NCI-H187 (cell line): ENCODE results near the gene ATXN10.

Experiments used
- DNase-seq, 2 experiments: peaks; one replicate each; lab custom pipeline; 2025; lab: John Stamatoyannopoulos, UW

Gene ATXN10

GRCh38 chr22:45758603-45759002 is 87.0 kb downstream of the ATXN10 start:
- DNase-seq, result no peak

DNA sequence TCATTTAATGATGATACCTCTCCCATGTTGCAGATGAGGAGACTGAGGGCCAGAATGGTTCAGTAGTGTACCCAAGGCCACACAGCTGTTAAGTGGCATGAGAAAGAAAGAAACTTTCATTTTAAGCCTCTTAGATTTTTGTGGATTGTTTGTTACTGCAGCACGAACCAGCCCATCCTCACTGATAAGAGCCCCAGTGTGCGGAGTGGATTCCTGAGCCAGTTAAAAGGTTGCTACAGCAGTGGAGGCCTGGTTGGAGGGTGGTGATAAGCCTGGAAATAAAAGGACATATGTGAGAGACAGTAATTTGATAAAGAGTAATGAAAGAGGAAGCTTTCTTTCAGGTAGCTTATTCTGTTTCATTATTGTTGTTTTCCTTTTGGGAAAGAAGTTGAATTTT is 89.0 kb downstream of the ATXN10 start:
- DNase-seq, result no peak

DNA sequence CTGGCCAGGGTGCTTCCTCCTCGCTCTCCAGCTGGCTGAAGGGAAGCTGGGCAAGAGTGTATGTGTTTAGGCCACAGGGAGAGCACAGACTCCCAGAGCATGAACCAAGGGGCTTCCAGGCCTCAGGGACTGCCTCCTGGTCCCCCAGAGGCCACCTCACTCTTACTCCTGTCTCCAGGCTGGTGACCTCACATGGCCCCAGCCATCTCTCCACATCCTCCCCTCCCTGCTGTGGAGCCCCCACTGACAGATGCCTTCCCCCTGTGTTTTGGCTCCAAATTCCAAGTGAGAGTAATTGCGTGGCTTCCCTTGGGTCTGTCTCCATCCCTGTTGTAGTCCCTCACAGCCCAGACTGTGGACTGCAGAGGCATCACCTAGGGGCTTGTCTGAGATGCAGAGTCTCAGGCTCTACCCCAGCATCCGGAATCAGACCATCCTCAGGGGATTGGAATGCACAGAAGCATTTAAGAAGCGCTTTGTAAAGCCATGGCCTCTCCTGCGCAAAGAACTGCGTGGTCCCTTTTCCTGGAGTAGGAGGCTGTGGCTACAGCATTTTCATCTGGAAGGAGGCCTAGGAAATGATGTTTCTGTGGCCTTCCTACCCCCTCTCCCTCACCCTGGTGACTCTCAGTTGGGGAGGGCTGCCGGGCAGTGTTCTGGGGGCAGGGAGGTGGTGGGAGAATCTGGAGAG is 91.1 kb downstream of the ATXN10 start:
- no peak for DNase-seq

DNA sequence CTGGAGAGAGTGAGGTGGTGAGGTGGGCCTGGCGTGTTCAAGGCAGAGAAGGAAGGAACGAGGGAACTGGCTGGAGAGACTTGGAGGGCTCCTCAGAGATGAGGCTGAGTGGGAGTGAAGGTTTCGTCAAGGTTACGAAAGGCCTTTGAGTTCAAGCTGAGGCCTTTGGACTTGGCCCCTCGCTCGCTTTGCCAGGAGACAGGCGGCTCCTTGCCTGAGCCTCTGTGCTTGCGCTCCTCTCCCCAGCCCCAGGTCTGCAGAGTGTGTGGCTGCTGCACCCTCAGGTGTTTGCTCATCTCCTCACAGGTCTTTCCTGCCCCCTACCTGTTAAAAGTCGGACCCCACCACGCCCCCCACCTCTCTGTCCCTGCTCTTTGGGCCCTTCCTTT is 91.6 kb downstream of the ATXN10 start:
- no peak for DNase-seq

DNA sequence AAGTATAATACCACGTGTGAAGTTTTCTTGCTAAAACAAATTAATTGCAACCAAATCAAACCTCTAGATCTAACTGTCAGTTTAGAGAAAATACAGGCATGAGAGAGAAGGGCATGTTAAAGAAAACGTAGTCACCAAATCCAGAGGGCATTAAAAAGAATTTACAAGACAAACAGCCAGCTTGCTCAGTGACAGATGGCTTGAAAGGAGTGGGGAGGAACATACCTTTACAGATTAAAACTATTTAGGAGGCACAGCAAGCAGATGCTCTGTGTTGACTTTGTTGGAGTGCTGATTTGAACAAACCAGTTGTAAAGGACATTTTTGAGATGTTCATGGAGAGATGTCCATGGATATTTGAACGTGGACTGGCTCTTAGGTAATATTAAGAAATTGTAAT is 96.9 kb downstream of the ATXN10 start:
- no peak for DNase-seq

- no peak for DNase-seq
Measured at GRCh38 chr22:45769569-45770210, 98.1 kb downstream of the ATXN10 start.

- no peak for DNase-seq
Measured at GRCh38 chr22:45770506-45770905, 98.9 kb downstream of the ATXN10 start.

GRCh38 chr22:45771057-45771456 is 99.4 kb downstream of the ATXN10 start:
- DNase-seq, result no peak

GRCh38 chr22:45771711-45772110 is 100.1 kb downstream of the ATXN10 start:
- no peak for DNase-seq

DNA sequence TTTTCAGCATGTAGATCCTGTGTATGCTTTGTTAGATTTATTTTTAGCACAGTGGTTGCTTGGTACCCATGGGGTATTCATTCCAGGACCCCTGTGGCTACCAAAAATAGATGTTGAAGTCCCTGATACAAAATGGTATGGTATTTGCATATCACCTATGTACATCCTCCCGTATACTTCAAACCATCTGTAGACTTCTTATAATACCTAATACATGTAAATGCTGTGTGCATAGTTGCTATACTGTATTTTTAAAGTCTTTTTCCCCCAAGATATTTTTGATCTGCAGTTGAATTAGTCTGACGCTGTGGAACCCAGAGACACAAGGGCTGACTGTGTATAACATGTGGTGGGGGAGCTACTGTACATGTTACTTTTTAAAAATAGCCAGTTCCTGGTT is 101.1 kb downstream of the ATXN10 start:
- DNase-seq, result no peak

DNA sequence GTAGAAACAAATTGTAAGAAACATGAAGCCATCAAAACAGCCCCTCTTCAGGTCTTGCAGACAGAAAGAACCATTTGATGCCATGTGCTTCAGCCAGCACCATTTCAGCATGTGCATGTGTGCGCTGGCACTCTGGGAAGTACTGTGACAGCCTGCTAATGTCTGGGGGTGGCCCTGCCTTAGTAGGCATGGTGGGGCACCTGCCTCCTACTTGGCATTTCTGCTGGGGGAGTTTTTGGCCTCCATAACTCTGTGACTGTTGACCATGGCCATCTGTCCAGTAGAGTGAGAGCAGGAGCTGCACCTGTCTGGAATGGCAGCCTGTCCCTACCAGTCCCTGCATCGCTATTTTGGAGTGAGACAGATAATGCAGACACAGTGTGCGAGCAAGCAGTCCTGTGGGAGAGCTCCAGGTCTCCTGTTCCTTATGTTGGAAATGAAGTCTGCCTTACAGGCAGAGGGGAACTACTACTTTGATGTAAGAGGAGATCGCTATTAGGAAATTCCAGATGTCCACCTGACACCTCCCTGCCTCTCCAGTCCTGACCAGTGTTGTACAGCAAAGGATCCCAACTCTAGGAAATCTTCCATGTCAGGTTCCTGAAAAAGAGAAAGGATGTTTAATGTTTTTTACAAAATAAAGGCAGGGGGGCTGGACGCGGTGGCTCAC is 102.5 kb downstream of the ATXN10 start:
- no peak for DNase-seq

DNA sequence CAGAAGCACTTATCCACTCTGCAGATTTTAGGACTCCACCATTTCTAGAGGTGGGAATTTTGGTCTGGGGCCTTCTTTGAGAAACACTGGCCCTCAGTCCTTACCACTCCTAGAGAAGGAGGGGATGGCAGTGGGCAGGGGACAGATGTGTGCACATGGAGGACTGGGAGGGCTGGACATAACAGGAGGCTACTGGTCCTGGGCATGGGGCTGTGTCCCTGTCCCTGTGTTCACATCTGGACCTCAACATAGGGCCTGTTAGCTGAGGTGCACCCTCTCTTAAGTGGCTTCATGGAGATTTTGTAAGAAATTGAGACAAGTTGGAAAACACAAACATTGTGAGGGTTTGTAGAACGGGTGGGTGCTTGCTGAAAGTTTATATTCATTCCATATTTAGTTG is 103.4 kb downstream of the ATXN10 start:
- no peak for DNase-seq

DNA sequence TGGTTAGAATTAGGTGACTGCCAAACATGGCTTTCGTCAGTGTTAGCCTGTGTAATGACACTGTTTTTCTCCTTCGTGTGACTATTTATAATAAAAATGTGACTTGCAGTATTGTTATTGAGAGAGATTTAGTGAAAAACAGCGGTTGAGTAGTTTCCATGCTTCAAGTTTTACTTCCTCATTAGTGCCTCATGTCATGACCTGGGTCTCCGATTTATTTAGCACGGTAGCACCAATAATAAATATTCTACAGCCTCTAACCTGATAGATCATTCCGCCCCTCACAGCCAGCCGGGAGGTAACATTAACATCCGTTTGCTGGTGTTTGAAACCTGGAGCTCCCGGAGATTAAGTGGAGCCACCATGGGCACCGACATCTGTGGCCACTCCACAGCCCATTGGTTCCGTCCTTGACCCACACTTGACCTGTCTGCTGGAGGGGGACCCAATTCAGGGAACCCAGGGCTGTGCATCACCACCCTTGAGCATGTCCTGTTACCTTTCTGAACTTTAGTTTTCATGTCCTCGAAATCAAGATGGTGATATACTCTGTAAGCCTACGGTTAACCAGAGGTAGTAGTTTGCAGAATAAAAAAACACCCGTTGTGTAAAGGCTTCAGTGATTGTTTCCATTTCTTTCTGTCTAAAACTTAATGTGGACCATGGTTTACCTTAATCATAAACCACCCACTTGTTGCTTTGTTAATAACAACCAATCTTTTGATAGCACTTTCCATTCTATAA is 104.1 kb downstream of the ATXN10 start:
- DNase-seq, result no peak

DNA sequence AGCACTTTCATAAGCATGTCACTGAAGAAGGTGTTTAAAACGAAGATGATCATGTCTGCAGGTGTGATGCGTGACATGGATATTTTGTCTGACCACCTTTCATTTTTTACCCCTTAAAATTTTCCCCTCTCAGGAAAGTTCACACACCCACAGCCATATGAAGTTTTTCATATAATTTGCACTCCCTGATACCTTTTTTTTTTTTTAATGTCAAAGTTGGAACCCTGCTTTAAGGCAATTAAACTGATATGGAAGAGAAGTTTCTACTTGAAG is 104.6 kb downstream of the ATXN10 start:
- no peak for DNase-seq

GRCh38 chr22:45777046-45777851 is 105.6 kb downstream of the ATXN10 start:
- no peak for DNase-seq

DNA sequence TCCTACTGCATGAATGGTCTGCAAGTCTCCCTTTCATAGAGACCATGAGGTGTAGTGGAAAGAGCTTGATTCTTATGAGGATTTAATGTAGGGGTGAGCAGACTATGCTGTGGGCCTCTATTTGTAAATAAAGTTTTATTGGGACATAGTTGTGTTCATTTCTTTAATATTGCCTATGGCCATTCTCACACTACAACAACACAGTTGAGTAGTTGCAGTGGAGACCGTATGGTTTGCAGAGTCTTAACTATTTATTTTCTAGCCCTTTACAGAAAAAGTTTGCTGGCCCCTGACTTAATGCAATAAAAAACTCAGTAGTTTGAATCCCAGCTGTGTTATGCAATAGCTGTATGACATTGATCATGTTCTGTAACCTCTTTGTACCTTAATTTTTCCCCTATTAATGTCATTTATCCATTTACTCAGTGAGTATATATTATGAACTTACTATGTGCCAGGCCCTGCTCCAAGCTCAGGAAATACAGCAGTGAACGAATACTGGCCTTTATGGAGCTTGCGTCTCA is 106.3 kb downstream of the ATXN10 start:
- no peak for DNase-seq

DNA sequence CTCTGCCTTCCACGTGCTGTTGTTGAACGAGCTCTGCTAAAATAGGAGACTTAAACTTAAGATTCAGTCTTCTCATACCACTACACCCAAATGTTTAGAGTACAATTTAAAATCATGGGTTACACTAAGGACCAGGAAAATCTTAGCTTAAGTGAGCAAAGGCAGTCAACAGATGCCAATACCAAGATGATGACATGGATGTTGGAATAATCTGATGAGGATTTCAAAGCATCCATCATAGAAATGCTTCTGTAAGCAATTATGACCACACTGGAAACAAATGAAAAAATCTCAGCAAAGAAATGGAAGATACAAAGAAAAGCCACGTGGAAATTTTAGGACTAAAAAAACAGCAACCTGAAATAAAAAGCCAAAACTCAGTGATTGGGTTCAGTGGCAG is 109.8 kb downstream of the ATXN10 start:
- no peak for DNase-seq

DNA sequence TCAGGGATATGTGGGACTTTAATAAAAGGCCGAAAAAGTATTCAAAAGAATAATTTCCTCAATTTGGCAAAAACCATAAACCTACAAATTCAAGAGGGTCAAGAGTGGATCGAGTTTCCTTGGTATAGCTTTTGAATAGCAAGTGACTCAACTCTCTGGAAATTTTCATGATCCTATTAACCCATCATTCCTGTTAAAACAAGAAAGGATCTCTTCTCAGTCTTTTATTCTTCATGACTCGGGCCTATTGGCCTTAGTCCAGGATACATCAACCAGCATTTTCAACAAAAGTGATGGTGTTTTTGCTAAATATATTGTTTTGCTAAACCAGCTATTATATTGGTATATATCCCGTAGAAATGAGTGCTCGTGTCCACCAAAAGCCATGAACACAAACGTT is 110.3 kb downstream of the ATXN10 start:
- DNase-seq, result no peak

GRCh38 chr22:45783021-45783420 is 111.4 kb downstream of the ATXN10 start:
- no peak for DNase-seq

GRCh38 chr22:45783690-45784089 is 112.1 kb downstream of the ATXN10 start:
- no peak for DNase-seq

- no peak for DNase-seq
Measured at GRCh38 chr22:45784357-45785277, 113.0 kb downstream of the ATXN10 start.
